DND-41 (cell line): ENCODE data around the gene ARHGEF3.
A peak's percentile ranks its signal among the peaks of the same experiment; 100 is the strongest.

ENCODE experiments used
- ATAC-seq: fragments of 200-7000 bp; cut with Tn5 transposase; 3 replicates; pipeline ENCODE4 v1.9.1; 2021; ENCODE audit warnings: low read depth; ENCODE audit not compliant: insufficient read depth
- DNase-seq: peaks from one replicate; pipeline ENCODE4 v3.0.0-alpha.2; 2020
- H2AFZ ChIP-seq: 2 replicates; pipeline ENCODE4 v1.6.0; 2012; ENCODE audit warnings: low read depth, low read length
- H3K27ac ChIP-seq: 2 replicates; pipeline ENCODE4 v1.5.1; 2012; ENCODE audit warnings: low read length, inconsistent platforms
- H3K27me3 ChIP-seq: fragments of 200-600 bp; sonication (generic); 2 replicates; pipeline ENCODE4 v1.6.0; 2012; ENCODE audit warnings: low read length, mild to moderate bottlenecking, inconsistent platforms; ENCODE audit not compliant: insufficient read depth, poor library complexity
- H3K36me3 ChIP-seq: 2 replicates; pipeline ENCODE4 v1.5.1; 2012; ENCODE audit warnings: low read length, inconsistent platforms; ENCODE audit not compliant: insufficient read depth
- H3K4me1 ChIP-seq: 2 replicates; pipeline ENCODE4 v1.5.1; 2012; ENCODE audit warnings: mild to moderate bottlenecking, low read length; ENCODE audit not compliant: insufficient read depth
- H3K4me2 ChIP-seq: 2 replicates; pipeline ENCODE4 v1.6.0; 2012; ENCODE audit warnings: mild to moderate bottlenecking, moderate library complexity, low read length, inconsistent platforms; ENCODE audit not compliant: insufficient read depth
- H3K4me3 ChIP-seq, 2 experiments: fragments of 200-600 bp in 1 of 2; shearing (Covaris generic) in 1 of 2; 2 replicates each; pipeline ENCODE4 v1.5.1; 2012 to 2016; ENCODE audit warnings: inconsistent platforms in 2 of 2, low read length in 2 of 2, mild to moderate bottlenecking in 2 of 2, low read depth in 1 of 2, moderate library complexity in 1 of 2
- H3K79me2 ChIP-seq: 2 replicates; pipeline ENCODE4 v1.6.0; 2012; ENCODE audit warnings: low read length, inconsistent platforms; ENCODE audit not compliant: insufficient read depth
- H3K9ac ChIP-seq: 2 replicates; pipeline ENCODE4 v1.6.0; 2012; ENCODE audit warnings: low read depth, mild to moderate bottlenecking, inconsistent platforms, low read length, moderate library complexity
- H3K9me3 ChIP-seq: 2 replicates; pipeline ENCODE4 v1.5.1; 2012; ENCODE audit warnings: low read length, moderate library complexity, mild to moderate bottlenecking, inconsistent platforms; ENCODE audit not compliant: insufficient read depth, severe bottlenecking
- H4K20me1 ChIP-seq: 2 replicates; pipeline ENCODE4 v1.6.0; 2012; ENCODE audit warnings: low read length; ENCODE audit not compliant: insufficient read depth
- EZH2 ChIP-seq: IDR thresholded peaks from 3 replicates; pipeline ENCODE4 v1.6.1; 2012; ENCODE audit warnings: borderline replicate concordance, low read depth, mild to moderate bottlenecking, moderate library complexity, low read length, inconsistent platforms; ENCODE audit not compliant: severe bottlenecking
- TF ChIP-seq, protein P1 (sequence below): IDR thresholded peaks from 2 replicates; pipeline ENCODE4 v1.5.1; 2012; ENCODE audit warnings: borderline replicate concordance, low read length, moderate library complexity, mild to moderate bottlenecking; ENCODE audit not compliant: poor library complexity, severe bottlenecking; ENCODE audit errors: extremely low read depth

ARHGEF3 gene

DNA sequence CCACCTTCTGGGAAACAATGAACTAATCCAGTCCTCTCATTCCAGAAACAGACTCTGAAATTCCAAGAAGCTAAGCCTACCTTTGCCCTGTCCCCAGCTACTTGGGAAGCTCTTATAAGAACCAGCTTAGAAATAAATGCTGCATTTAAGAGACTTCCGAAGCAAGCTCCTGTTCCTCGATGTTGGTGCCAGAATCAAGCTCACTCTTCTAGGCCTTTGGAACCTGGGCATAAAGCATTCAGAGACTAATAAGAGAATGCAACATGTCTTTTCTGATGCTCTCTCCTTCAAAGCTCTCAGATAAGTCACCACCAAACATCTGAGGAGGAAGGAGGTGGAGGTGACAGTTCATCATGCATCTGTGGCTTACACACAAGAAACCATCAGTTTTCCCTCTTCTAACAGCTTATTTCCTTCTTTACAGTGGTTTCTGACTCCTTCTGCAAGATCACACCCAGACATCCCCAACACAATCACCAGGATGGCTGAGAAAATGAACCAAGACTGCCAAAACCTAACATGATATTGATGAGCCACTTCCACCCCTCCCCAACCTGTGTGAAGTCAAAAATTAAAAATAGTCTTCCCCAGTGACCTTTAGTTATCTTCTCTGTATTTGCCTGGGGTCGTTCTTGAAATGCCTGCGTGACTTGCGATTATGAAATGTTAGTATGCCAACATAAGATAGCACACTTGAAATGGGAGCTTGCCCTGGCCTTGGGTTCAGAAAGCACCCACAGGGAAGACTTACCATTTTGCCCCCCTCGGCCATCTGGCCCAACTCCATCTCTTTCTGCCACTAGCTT is 11.5 kb downstream of the ARHGEF3 start:
- ATAC-seq (peak; percentile 89), DNase-seq (peak; percentile 75)
- Histone ChIP-seq H2AFZ (no peak overlapping the region), H3K4me3 (peak overlapping the region in 1 of 2 experiments; percentile 31; a peak in 2 of 4 replicates), H3K79me2 (peaks cover 96% of the 10 kb centered on the region), H3K9ac (peak overlapping the region; percentile 53), H3K9me3 (no peaks in the 10 kb centered on the region), H3K4me1 (peaks cover 97% of the 10 kb centered on the region), H3K27ac (peak overlapping the region; percentile 89), H4K20me1 (peaks cover 13% of the 10 kb centered on the region; the same call in 1 of the 2 replicates), H3K36me3 (peaks cover 44% of the 10 kb centered on the region), H3K27me3 (no peaks in the 10 kb centered on the region), H3K4me2 (peak overlapping the region; percentile 64)
- TF ChIP-seq, protein P1, sequence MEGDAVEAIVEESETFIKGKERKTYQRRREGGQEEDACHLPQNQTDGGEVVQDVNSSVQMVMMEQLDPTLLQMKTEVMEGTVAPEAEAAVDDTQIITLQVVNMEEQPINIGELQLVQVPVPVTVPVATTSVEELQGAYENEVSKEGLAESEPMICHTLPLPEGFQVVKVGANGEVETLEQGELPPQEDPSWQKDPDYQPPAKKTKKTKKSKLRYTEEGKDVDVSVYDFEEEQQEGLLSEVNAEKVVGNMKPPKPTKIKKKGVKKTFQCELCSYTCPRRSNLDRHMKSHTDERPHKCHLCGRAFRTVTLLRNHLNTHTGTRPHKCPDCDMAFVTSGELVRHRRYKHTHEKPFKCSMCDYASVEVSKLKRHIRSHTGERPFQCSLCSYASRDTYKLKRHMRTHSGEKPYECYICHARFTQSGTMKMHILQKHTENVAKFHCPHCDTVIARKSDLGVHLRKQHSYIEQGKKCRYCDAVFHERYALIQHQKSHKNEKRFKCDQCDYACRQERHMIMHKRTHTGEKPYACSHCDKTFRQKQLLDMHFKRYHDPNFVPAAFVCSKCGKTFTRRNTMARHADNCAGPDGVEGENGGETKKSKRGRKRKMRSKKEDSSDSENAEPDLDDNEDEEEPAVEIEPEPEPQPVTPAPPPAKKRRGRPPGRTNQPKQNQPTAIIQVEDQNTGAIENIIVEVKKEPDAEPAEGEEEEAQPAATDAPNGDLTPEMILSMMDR = no peak
- TF ChIP-seq EZH2 = no peak

DNA sequence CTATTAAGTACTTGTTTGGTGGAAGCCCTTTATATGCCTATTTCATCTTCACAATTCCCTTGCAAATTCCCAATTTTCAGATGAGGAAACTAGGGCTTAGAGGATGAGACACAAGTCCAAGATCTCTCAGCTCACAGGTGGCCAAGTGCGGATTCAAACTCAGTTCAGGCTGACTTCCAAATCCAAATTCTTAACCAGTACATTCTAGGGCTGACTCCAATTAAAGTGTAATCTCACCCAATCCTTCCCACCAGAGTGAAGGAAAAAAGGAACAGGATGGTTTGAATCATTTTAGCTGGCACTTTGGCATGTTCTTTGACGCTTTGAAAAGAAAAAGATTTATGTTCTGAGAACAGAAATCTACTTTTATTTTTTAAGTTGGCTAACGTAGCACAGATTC is 12.7 kb downstream of the ARHGEF3 start:
- Histone ChIP-seq H3K27ac (peak overlapping the region; percentile 89), H3K9me3 (no peaks in the 10 kb centered on the region), H3K9ac (peak overlapping the region; percentile 53), H3K4me2 (peak overlapping the region; percentile 64), H3K4me3 (0 out of 4 replicates have a peak overlapping the region, but pooled peaks of 1 of the 2 experiments have one; percentile 14), H3K27me3 (no peaks in the 10 kb centered on the region), H4K20me1 (peaks cover 23% of the 10 kb centered on the region; the same call in 1 of the 2 replicates), H2AFZ (no peak overlapping the region), H3K36me3 (peaks cover 43% of the 10 kb centered on the region), H3K79me2 (peaks cover 96% of the 10 kb centered on the region), H3K4me1 (peaks cover 97% of the 10 kb centered on the region)
- TF ChIP-seq, protein P1 = no peak
- TF ChIP-seq EZH2 = no peak
- DNase-seq (no peak), ATAC-seq (no peak)

DNA sequence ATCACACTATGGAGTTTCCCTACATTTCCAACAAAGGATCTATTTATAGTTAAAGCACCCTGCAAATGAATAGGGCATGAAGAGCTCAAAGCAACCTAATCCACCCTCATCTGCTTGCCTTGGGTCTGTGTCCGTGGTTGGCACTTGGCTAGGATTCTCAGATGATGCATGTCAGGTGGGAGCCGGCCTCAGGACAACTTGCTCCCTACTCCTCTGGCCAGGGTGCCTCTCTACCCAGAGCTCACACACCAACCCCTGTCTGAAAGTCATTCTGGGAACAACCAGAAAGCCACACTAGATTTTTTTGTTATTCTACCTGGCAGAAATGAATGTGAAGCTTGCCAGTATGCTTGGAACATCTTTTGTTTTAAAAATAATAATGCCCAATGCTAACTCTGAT is 13.2 kb downstream of the ARHGEF3 start:
- Histone ChIP-seq H3K9me3 (no peaks in the 10 kb centered on the region), H4K20me1 (peaks cover 23% of the 10 kb centered on the region; the same call in 1 of the 2 replicates), H3K4me2 (peak overlapping the region; percentile 64), H3K27ac (peak overlapping the region; percentile 89), H3K4me1 (peaks cover 98% of the 10 kb centered on the region), H3K79me2 (peaks cover 92% of the 10 kb centered on the region), H3K9ac (peak overlapping the region; percentile 53), H3K27me3 (no peaks in the 10 kb centered on the region), H3K36me3 (peaks cover 39% of the 10 kb centered on the region), H3K4me3 (no peak overlapping the region), H2AFZ (no peak overlapping the region)
- no peak for ATAC-seq
- TF ChIP-seq, protein P1 = no peak
- no peak for TF ChIP-seq EZH2
- DNase-seq = no peak
